GM12872 (cell line): ENCODE data around the gene SEL1L3.
A peak's percentile ranks its signal among the peaks of the same experiment; 100 is the strongest.

Experiments
- CTCF ChIP-seq: IDR thresholded peaks from 3 replicates; pipeline ENCODE4 v1.5.1; 2011; ENCODE audit warnings: low read depth, mild to moderate bottlenecking, low read length, moderate library complexity; ENCODE audit not compliant: insufficient read depth

SEL1L3 gene

DNA sequence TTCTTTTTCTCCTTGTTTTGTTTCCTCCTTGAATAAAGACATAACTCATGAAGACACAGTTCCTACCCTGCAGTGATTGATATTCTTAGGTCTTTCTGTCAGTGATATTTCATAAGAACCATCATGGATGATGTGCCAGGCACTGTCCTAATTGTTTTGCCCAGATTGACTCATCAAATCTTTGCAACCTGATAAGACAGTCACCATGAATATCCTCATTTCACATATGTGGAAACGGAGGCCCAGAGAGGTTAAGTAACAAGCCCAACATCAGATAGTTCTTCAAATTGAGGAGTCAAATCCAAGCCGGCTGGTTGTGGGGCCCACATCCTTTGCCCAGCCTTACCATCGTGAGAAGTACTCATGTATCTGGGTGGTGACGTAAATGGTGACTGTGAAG, 69.9 kb downstream of the SEL1L3 start:
- no peak for TF ChIP-seq CTCF

DNA sequence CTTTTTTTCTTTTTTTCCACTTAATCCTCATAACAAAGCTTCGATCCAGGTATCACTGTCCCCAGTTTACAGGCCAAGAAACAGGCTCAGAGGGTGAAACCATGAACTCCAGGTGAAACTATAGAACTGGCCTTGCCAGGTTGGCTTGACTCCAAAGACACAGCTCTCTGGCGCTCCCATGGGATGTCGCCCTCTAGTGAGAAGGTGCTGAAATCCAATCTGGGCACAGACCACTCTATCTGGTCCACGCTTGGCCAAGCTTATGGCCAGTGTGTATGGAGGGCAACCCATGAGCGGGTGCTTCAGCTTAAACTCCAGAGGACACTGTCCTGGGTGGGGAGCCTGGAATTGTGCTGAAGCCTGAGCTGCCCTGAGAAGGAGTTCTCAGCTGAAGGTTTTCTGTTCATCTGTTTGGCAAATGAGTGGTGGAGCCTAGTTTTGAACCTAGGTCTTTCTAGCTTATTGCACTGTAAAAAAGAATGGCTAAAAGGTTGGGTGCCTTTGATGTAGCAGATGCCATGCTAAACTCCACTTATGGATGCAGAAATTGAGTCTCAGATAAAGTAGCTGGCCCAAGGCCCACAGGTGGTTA, 70.5 kb downstream of the SEL1L3 start:
- TF ChIP-seq CTCF: peak; percentile 51

DNA sequence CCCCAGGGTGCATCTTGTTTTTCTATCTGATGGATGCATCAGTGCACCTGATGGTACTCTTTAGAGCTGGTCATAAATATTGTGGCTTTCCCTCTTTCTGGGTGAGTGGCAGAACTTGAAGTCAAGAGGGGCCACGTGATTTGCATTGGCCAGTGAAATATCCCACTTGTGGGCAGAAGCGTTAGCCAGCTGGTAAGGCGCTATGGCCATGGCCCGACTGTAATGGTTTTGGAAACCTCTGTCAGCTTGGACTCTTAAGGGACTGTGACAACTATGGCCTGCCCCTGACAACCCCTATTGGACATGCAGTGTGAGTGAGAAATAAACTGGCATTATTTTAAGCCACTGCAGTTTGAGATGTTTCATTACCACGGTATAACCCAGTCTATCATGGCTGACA, 72.8 kb downstream of the SEL1L3 start:
- no peak for TF ChIP-seq CTCF

GRCh38 chr4:25788703-25789238, 74.0 kb downstream of the SEL1L3 start:
- no peak for TF ChIP-seq CTCF

- TF ChIP-seq CTCF: no peak
These were observed 76.2 kb downstream of the SEL1L3 start for GRCh38 chr4:25786497-25787065.

GRCh38 chr4:25783943-25784342, 78.8 kb downstream of the SEL1L3 start:
- no peak for TF ChIP-seq CTCF

DNA sequence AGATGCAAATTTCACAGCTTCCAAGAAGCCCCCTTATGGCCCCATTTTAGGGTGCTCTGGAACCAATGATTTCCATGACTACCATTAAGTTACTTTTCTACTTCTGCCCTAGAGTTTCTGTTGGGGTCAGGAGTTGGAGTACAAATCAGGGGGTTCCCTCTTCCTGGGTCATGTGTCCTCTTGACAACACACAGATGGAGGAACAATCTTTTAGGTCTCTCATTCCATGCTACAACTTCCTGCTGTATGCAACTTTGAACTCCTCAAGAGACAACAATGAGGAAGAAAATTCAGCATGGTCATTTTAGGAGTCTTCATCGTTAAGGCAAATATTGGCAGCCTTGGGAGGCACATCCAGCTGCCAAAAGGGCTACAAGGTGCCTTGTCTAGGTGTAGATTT, 79.7 kb downstream of the SEL1L3 start:
- no peak for TF ChIP-seq CTCF

DNA sequence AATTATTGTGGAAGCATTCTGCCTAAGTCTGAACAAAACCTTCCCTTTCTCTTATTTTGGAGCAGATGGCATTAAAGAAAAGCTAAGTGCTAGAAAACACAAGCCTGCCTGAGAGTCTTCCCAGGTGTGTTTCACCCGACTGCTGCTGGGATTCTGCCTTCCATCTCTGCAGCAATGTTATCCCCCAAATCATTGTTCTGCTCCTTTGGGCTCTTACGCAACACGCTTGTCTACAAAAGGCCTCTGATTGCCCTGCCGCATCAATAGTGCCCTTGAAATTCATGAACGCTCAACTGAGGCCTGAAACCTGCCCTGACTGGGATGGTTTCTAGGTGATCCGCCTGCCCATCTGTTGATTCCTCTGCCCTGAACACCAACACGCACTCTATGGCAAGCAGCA, 80.3 kb downstream of the SEL1L3 start:
- TF ChIP-seq CTCF: no peak
